KOPT-K1 (cell line): ENCODE results near the gene CACHD1.

Experiments used
- H3K27ac ChIP-seq: fragments of 200-600 bp; sonication (generic); 2 replicates; pipeline ENCODE4 v1.5.1; 2016; ENCODE audit warnings: antibody characterized with exemption, mild to moderate bottlenecking, low read depth, low read length; ENCODE audit not compliant: poor library complexity, severe bottlenecking
- H3K36me3 ChIP-seq: fragments of 200-600 bp; sonication (generic); 2 replicates; pipeline ENCODE4 v1.5.1; 2017; ENCODE audit warnings: antibody characterized with exemption, mild to moderate bottlenecking, low read length, moderate library complexity; ENCODE audit not compliant: insufficient read depth
- H3K9me3 ChIP-seq: fragments of 200-600 bp; sonication (generic); 2 replicates; pipeline ENCODE4 v1.5.1; 2017; ENCODE audit warnings: antibody characterized with exemption, low read length, mild to moderate bottlenecking; ENCODE audit not compliant: insufficient read depth, poor library complexity, severe bottlenecking

CACHD1 gene

GRCh38 chr1:64561993-64562392 lies 92.1 kb downstream of the CACHD1 start:
- no peak overlapping the region for H3K27ac ChIP-seq
- no peaks in the 10 kb centered on the region for H3K9me3 ChIP-seq
- no peaks in the 10 kb centered on the region for H3K36me3 ChIP-seq

- Histone ChIP-seq H3K9me3 (no peaks in the 10 kb centered on the region), H3K27ac (no peak overlapping the region), H3K36me3 (no peaks in the 10 kb centered on the region)
Measured at GRCh38 chr1:64563958-64564565, 94.1 kb downstream of the CACHD1 start.

- H3K27ac ChIP-seq = no peak overlapping the region
- no peaks in the 10 kb centered on the region for H3K9me3 ChIP-seq
- no peaks in the 10 kb centered on the region for H3K36me3 ChIP-seq
Measured at GRCh38 chr1:64564891-64565290, 95.0 kb downstream of the CACHD1 start.

GRCh38 chr1:64567426-64568170 lies 97.7 kb downstream of the CACHD1 start:
- Histone ChIP-seq H3K36me3 (no peaks in the 10 kb centered on the region), H3K27ac (no peak overlapping the region), H3K9me3 (no peaks in the 10 kb centered on the region)

GRCh38 chr1:64568171-64568450 lies 98.2 kb downstream of the CACHD1 start:
- Histone ChIP-seq H3K36me3 (no peaks in the 10 kb centered on the region), H3K9me3 (no peaks in the 10 kb centered on the region), H3K27ac (no peak overlapping the region)

- H3K9me3 ChIP-seq = no peaks in the 10 kb centered on the region
- H3K27ac ChIP-seq = no peak overlapping the region
- no peaks in the 10 kb centered on the region for H3K36me3 ChIP-seq
Measured at GRCh38 chr1:64569411-64569810, 99.5 kb downstream of the CACHD1 start.

GRCh38 chr1:64570267-64570855 lies 100.4 kb downstream of the CACHD1 start:
- Histone ChIP-seq H3K9me3 (no peaks in the 10 kb centered on the region), H3K27ac (no peak overlapping the region), H3K36me3 (no peaks in the 10 kb centered on the region)

- Histone ChIP-seq H3K27ac (no peak overlapping the region), H3K36me3 (no peaks in the 10 kb centered on the region), H3K9me3 (no peaks in the 10 kb centered on the region)
Measured at GRCh38 chr1:64572222-64572900, 102.4 kb downstream of the CACHD1 start.

- Histone ChIP-seq H3K36me3 (no peaks in the 10 kb centered on the region), H3K27ac (no peak overlapping the region), H3K9me3 (no peaks in the 10 kb centered on the region)
Measured at GRCh38 chr1:64574301-64574700, 104.4 kb downstream of the CACHD1 start.

- Histone ChIP-seq H3K9me3 (no peaks in the 10 kb centered on the region), H3K27ac (no peak overlapping the region), H3K36me3 (no peaks in the 10 kb centered on the region)
Measured at GRCh38 chr1:64575881-64576676, 106.2 kb downstream of the CACHD1 start.

GRCh38 chr1:64578270-64578973 lies 108.5 kb downstream of the CACHD1 start:
- no peaks in the 10 kb centered on the region for H3K9me3 ChIP-seq
- no peaks in the 10 kb centered on the region for H3K36me3 ChIP-seq
- H3K27ac ChIP-seq = no peak overlapping the region

GRCh38 chr1:64579767-64580166 lies 109.8 kb downstream of the CACHD1 start:
- Histone ChIP-seq H3K36me3 (no peaks in the 10 kb centered on the region), H3K27ac (no peak overlapping the region), H3K9me3 (no peaks in the 10 kb centered on the region)

GRCh38 chr1:64581135-64581842 lies 111.4 kb downstream of the CACHD1 start:
- no peak overlapping the region for H3K27ac ChIP-seq

GRCh38 chr1:64581843-64582185 lies 111.9 kb downstream of the CACHD1 start:
- Histone ChIP-seq H3K36me3 (no peaks in the 10 kb centered on the region), H3K9me3 (no peaks in the 10 kb centered on the region), H3K27ac (no peak overlapping the region)

More at GRCh38 chr1:64581135-64581842, 111.4 kb downstream of the CACHD1 start:
- no peaks in the 10 kb centered on the region for H3K9me3 ChIP-seq
- H3K36me3 ChIP-seq = no peaks in the 10 kb centered on the region
